B cell (primary cell): Measurements from ENCODE around the gene FIBCD1. TPM values are rescaled to one million over a fixed set of nuclear protein-coding genes. Genes with fewer than 3 reads are reported as not detected.

Experiments
- ATAC-seq: fragments of 200-7000 bp; cut with Tn5 transposase; one replicate; pipeline ENCODE4 v1.10.0; 2021; ENCODE audit warnings: low read depth, mild to moderate bottlenecking, moderate number of reproducible peaks, moderate library complexity
- CTCF ChIA-PET: fragments of 350-600 bp; sonication (Branson Sonifier 250); formaldehyde crosslinking; loops from one replicate; lab custom pipeline; 2021; ENCODE audit warnings: antibody characterized with exemption, inconsistent platforms; lab: Charles Lee
- POLR2A ChIA-PET: fragments of 350-600 bp; sonication (Branson Sonifier 250); formaldehyde crosslinking; loops from one replicate; lab custom pipeline; 2021; ENCODE audit warnings: antibody characterized with exemption; lab: Charles Lee
- DNase-seq: peaks from one replicate; pipeline ENCODE4 v3.0.0; 2013
- H2AFZ ChIP-seq: 2 replicates; pipeline ENCODE4 v1.6.1; 2012; ENCODE audit warnings: mild to moderate bottlenecking, low read depth, low read length; ENCODE audit not compliant: insufficient read depth, poor library complexity, severe bottlenecking
- H3K27ac ChIP-seq, 2 donors: 1 replicate in 1 of 2; 2 replicates in 1 of 2; pipeline ENCODE4 v1.5.1; 2012 to 2013; ENCODE audit warnings: low read length in 2 of 2, mild to moderate bottlenecking in 2 of 2, moderate library complexity in 1 of 2
- H3K27me3 ChIP-seq, 4 experiments: fragments of 200-600 bp in 1 of 4; sonication (generic) in 1 of 4; replicated peaks in 1 of 4; 1 replicate in 2 of 4; 2 replicates in 2 of 4; pipeline versions ENCODE4 v1.6.1 to v1.7.0; 2013 to 2016; ENCODE audit warnings: low read length in 3 of 4, mild to moderate bottlenecking in 2 of 4, mixed read lengths in 1 of 4, moderate library complexity in 1 of 4; ENCODE audit not compliant: insufficient read depth in 4 of 4, control insufficient read depth in 3 of 4; ENCODE audit errors: control extremely low read depth in 1 of 4
- H3K36me3 ChIP-seq, 2 experiments: replicated peaks in 1 of 2; 1 replicate in 1 of 2; 2 replicates in 1 of 2; pipeline versions ENCODE4 v1.6.1 to v1.7.1; 2013; ENCODE audit warnings: low read length in 1 of 2; ENCODE audit not compliant: insufficient read depth in 2 of 2, control insufficient read depth in 1 of 2; ENCODE audit errors: control extremely low read depth in 1 of 2, extremely low read depth in 1 of 2
- H3K4me1 ChIP-seq, 2 donors: fragments of 200-600 bp in 1 of 2; sonication (generic) in 1 of 2; 1 replicate in 1 of 2; 2 replicates in 1 of 2; pipeline versions ENCODE4 v1.5.1 to v1.6.1; 2013 to 2017; ENCODE audit warnings: low read length in 2 of 2; ENCODE audit not compliant: control insufficient read depth in 2 of 2, insufficient read depth in 2 of 2
- H3K4me2 ChIP-seq: replicated peaks from 2 replicates; pipeline ENCODE3; 2012; ENCODE audit warnings: mild to moderate bottlenecking, low read depth, low read length; ENCODE audit not compliant: poor library complexity, severe bottlenecking
- H3K4me3 ChIP-seq, 5 experiments: fragments of 200-600 bp in 1 of 5; sonication (generic) in 1 of 5; 1 replicate in 3 of 5; 2 replicates in 2 of 5; pipeline versions ENCODE4 v1.5.1 to v1.7.0; 2011 to 2016; ENCODE audit warnings: low read length in 4 of 5, mild to moderate bottlenecking in 4 of 5, low read depth in 2 of 5, control low read depth in 1 of 5, moderate library complexity in 1 of 5; ENCODE audit not compliant: insufficient read depth in 1 of 5; ENCODE audit errors: control extremely low read depth in 1 of 5, extremely low read depth in 1 of 5
- H3K79me2 ChIP-seq: fragments of 200-600 bp; sonication (generic); one replicate; pipeline ENCODE4 v1.6.0; 2016; ENCODE audit warnings: low read length; ENCODE audit not compliant: control insufficient read depth, insufficient read depth
- H3K9ac ChIP-seq: fragments of 200-600 bp; sonication (generic); 2 replicates; pipeline ENCODE4 v1.6.1; 2017; ENCODE audit warnings: mild to moderate bottlenecking, low read length, moderate library complexity
- H3K9me3 ChIP-seq, 3 donors: one replicate each; pipeline versions ENCODE4 v1.6.1 to v1.7.1; 2013; ENCODE audit warnings: low read length in 2 of 3; ENCODE audit not compliant: control insufficient read depth in 2 of 3, insufficient read depth in 1 of 3; ENCODE audit errors: control extremely low read depth in 1 of 3
- H4K20me1 ChIP-seq: 2 replicates; pipeline ENCODE4 v1.6.0; 2012; ENCODE audit warnings: mild to moderate bottlenecking, low read length; ENCODE audit not compliant: insufficient read depth, control insufficient read depth, poor library complexity, severe bottlenecking
- H3K27ac Mint-ChIP-seq: one replicate; pipeline ENCODE4 v1.8.0; 2021; ENCODE audit warnings: mixed read lengths
- H3K27me3 Mint-ChIP-seq: one replicate; pipeline ENCODE4 v1.8.0; 2021; ENCODE audit warnings: mixed read lengths
- H3K4me1 Mint-ChIP-seq: one replicate; pipeline ENCODE4 v1.8.0; 2021; ENCODE audit warnings: mixed read lengths
- H3K4me3 Mint-ChIP-seq: one replicate; pipeline ENCODE4 v1.8.0; 2021; ENCODE audit warnings: mixed read lengths
- H3K9me3 Mint-ChIP-seq: one replicate; pipeline ENCODE4 v1.8.0; 2022; ENCODE audit warnings: mixed read lengths; ENCODE audit not compliant: insufficient read depth
- CTCF ChIP-seq: fragments of 200-600 bp; IDR thresholded peaks from one replicate; pipeline ENCODE4 v1.8.0; 2022; ENCODE audit warnings: antibody characterized with exemption, mild to moderate bottlenecking
- EZH2 ChIP-seq: IDR thresholded peaks from 2 replicates; pipeline ENCODE4 v1.6.1; 2012; ENCODE audit warnings: borderline replicate concordance, low read depth, mild to moderate bottlenecking, moderate library complexity, low read length; ENCODE audit not compliant: insufficient read depth, poor library complexity, severe bottlenecking
- WGBS: methylation state at CpG from one replicate; pipeline ENCODE4 v1.1.5; 2013; ENCODE audit warnings: missing lambda C conversion rate; ENCODE audit not compliant: insufficient coverage; 5-methylcytosine and 5-hydroxymethylcytosine counted together
- intact Hi-C: fragments of 100-400 bp; cut with micrococcal nuclease; formaldehyde crosslinking; loops from one replicate; pipeline ENCODE4 v1.10.0; 2022
- polyA plus RNA-seq: library from polyadenylated mRNA; depleted of rRNA; stranded (reverse); fragments of >200 nt; gene quantifications from 2 replicates; pipeline ENCODE4 v1.2.3, GENCODE V29; 2012
- total RNA-seq, 2 donors: library from RNA; stranded (reverse); fragments of 120-200 nt in 1 of 2; gene quantifications; 1 replicate in 1 of 2; 2 replicates in 1 of 2; pipeline versions ENCODE4 v1.2.3 to v1.2.4, GENCODE V29; 2013 to 2022

Gene FIBCD1
- total and polyA plus RNA-seq, 2 donors (not counting 1 experiment from before 2014, with no cell fraction given), result not detected

GRCh38 chr9:130883479-130883878 is 55.6 kb downstream of the FIBCD1 start:
- Histone ChIP-seq H2AFZ (no peak overlapping the region), H3K4me3 (no peak overlapping the region), H3K79me2 (no peaks in the 10 kb centered on the region), H3K36me3 (peaks cover 0 to 72% of the 10 kb centered on the region in 2 experiments), H3K27ac (no peak overlapping the region), H4K20me1 (no peaks in the 10 kb centered on the region), H3K9ac (no peak overlapping the region), H3K4me2 (no peak overlapping the region), H3K27me3 (no peaks in the 10 kb centered on the region), H3K4me1 (no peaks in the 10 kb centered on the region), H3K9me3 (no peaks in the 10 kb centered on the region)
- POLR2A ChIA-PET, result interaction anchor here (0.7 kb wide), 1 partner anchor 637 kb away, joined by 4 read pairs; no protein-coding TSS in a partner anchor
- 100% methylated on average over 2 of the region's 5 CpGs for WGBS
- intact Hi-C loops, result no loop called here
- no peak overlapping the region for H3K27ac Mint-ChIP-seq
- no peak for DNase-seq
- no peak for TF ChIP-seq EZH2
- TF ChIP-seq CTCF, result no peak
- no peak for ATAC-seq
- no peaks in the 10 kb centered on the region for H3K4me1 Mint-ChIP-seq
- no peaks in the 10 kb centered on the region for H3K9me3 Mint-ChIP-seq
- no peak overlapping the region for H3K4me3 Mint-ChIP-seq
- CTCF ChIA-PET, result no interaction called here
- H3K27me3 Mint-ChIP-seq, result no peaks in the 10 kb centered on the region

GRCh38 chr9:130882696-130883225 is 56.3 kb downstream of the FIBCD1 start:
- Histone ChIP-seq H3K4me1 (no peaks in the 10 kb centered on the region), H3K79me2 (no peaks in the 10 kb centered on the region), H3K27me3 (no peaks in the 10 kb centered on the region), H3K36me3 (peaks cover 0 to 74% of the 10 kb centered on the region in 2 experiments), H3K4me3 (no peak overlapping the region), H3K9ac (no peak overlapping the region), H4K20me1 (no peaks in the 10 kb centered on the region), H3K9me3 (no peaks in the 10 kb centered on the region), H3K27ac (no peak overlapping the region), H3K4me2 (no peak overlapping the region), H2AFZ (no peak overlapping the region)
- no peak overlapping the region for H3K4me3 Mint-ChIP-seq
- intact Hi-C loops, result no loop called here
- H3K27me3 Mint-ChIP-seq, result no peaks in the 10 kb centered on the region
- no peak overlapping the region for H3K27ac Mint-ChIP-seq
- no peaks in the 10 kb centered on the region for H3K4me1 Mint-ChIP-seq
- POLR2A ChIA-PET, result no interaction called here
- H3K9me3 Mint-ChIP-seq, result no peaks in the 10 kb centered on the region
- DNase-seq (no peak), ATAC-seq (no peak)
- TF ChIP-seq EZH2 (no peak), CTCF (no peak)
- CTCF ChIA-PET, result no interaction called here
- WGBS, result 97% methylated on average over 11 of the region's 15 CpGs
